ENCODE measurements around the gene THBS2. TPM values are rescaled to one million over a fixed set of nuclear protein-coding genes. Genes with fewer than 3 reads are reported as not detected.

The THBS2 gene
- total RNA-seq, 1 experiment from 2014 or later: 0.39 TPM

- TF ChIP-seq, protein P1, sequence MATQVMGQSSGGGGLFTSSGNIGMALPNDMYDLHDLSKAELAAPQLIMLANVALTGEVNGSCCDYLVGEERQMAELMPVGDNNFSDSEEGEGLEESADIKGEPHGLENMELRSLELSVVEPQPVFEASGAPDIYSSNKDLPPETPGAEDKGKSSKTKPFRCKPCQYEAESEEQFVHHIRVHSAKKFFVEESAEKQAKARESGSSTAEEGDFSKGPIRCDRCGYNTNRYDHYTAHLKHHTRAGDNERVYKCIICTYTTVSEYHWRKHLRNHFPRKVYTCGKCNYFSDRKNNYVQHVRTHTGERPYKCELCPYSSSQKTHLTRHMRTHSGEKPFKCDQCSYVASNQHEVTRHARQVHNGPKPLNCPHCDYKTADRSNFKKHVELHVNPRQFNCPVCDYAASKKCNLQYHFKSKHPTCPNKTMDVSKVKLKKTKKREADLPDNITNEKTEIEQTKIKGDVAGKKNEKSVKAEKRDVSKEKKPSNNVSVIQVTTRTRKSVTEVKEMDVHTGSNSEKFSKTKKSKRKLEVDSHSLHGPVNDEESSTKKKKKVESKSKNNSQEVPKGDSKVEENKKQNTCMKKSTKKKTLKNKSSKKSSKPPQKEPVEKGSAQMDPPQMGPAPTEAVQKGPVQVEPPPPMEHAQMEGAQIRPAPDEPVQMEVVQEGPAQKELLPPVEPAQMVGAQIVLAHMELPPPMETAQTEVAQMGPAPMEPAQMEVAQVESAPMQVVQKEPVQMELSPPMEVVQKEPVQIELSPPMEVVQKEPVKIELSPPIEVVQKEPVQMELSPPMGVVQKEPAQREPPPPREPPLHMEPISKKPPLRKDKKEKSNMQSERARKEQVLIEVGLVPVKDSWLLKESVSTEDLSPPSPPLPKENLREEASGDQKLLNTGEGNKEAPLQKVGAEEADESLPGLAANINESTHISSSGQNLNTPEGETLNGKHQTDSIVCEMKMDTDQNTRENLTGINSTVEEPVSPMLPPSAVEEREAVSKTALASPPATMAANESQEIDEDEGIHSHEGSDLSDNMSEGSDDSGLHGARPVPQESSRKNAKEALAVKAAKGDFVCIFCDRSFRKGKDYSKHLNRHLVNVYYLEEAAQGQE (IDR thresholded peaks at IDR 0.05; ENCODE audit: low read depth): no peak
- TF ChIP-seq SRF (IDR thresholded peaks at IDR 0.05; ENCODE audit: low read depth): no peak
- no peak for TF ChIP-seq FOSL1 (IDR thresholded peaks at IDR 0.05; ENCODE audit: low read depth)
- TF ChIP-seq EZH2 (IDR thresholded peaks at IDR 0.05): no peak
- no peak for TF ChIP-seq CEBPB (IDR thresholded peaks at IDR 0.05; ENCODE audit: low read depth)
- no peak for TF ChIP-seq EZH2phosphoT487 (IDR thresholded peaks at IDR 0.05; ENCODE audit: borderline replicate concordance)
- TF ChIP-seq ELF1 (IDR thresholded peaks at IDR 0.05; ENCODE audit: borderline replicate concordance, low read depth): no peak
- TF ChIP-seq ZFX (IDR thresholded peaks at IDR 0.05): no peak
- no peak for TF ChIP-seq YY1 (IDR thresholded peaks at IDR 0.05; ENCODE audit: extremely low read depth, insufficient replicate concordance, low read depth, low read length)
- TF ChIP-seq, protein P2, sequence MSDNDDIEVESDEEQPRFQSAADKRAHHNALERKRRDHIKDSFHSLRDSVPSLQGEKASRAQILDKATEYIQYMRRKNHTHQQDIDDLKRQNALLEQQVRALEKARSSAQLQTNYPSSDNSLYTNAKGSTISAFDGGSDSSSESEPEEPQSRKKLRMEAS (IDR thresholded peaks at IDR 0.05): no peak
- TF ChIP-seq CBX3 (IDR thresholded peaks at IDR 0.05; ENCODE audit: low read depth): no peak
- TF ChIP-seq POLR2AphosphoS5 (IDR thresholded peaks at IDR 0.05; ENCODE audit: low read depth, low read length): no peak
- no peak for TF ChIP-seq RAD21 (IDR thresholded peaks at IDR 0.05; ENCODE audit: low read depth)
- no peak for TF ChIP-seq ZNF274 (IDR thresholded peaks at IDR 0.05; ENCODE audit: low read depth, low read length)
- TF ChIP-seq POLR2A (IDR thresholded peaks at IDR 0.05; ENCODE audit: borderline replicate concordance, extremely low read depth, insufficient read depth, insufficient read length): no peak
- TF ChIP-seq SP1 (IDR thresholded peaks at IDR 0.05; ENCODE audit: low read depth): no peak
- TF ChIP-seq, protein P3, sequence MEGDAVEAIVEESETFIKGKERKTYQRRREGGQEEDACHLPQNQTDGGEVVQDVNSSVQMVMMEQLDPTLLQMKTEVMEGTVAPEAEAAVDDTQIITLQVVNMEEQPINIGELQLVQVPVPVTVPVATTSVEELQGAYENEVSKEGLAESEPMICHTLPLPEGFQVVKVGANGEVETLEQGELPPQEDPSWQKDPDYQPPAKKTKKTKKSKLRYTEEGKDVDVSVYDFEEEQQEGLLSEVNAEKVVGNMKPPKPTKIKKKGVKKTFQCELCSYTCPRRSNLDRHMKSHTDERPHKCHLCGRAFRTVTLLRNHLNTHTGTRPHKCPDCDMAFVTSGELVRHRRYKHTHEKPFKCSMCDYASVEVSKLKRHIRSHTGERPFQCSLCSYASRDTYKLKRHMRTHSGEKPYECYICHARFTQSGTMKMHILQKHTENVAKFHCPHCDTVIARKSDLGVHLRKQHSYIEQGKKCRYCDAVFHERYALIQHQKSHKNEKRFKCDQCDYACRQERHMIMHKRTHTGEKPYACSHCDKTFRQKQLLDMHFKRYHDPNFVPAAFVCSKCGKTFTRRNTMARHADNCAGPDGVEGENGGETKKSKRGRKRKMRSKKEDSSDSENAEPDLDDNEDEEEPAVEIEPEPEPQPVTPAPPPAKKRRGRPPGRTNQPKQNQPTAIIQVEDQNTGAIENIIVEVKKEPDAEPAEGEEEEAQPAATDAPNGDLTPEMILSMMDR (IDR thresholded peaks at IDR 0.05 in 2 of 3, conservative IDR thresholded peaks at IDR 0.05 in 1 of 3; ENCODE audit: borderline replicate concordance in 1 of 3, insufficient read depth in 1 of 3, low read depth in 2 of 3, low read length in 2 of 3): no peak
- TF ChIP-seq JUND (IDR thresholded peaks at IDR 0.05): no peak
- TF ChIP-seq TCF7L2 (IDR thresholded peaks at IDR 0.05; ENCODE audit: borderline replicate concordance, extremely low read depth, insufficient read depth, insufficient read length): no peak
- BruUV-seq (replicated peaks): no TSS peak
- no peaks in the 10 kb centered on the region for H3K27me3 ChIP-seq (ENCODE audit: insufficient read depth, low read length)
Measured at GRCh38 chr6:169256061-169256460, 2.4 kb upstream of the THBS2 start.

More at GRCh38 chr6:169256061-169256460, 2.4 kb upstream of the THBS2 start:
- no peaks in the 10 kb centered on the region for H4K20me1 ChIP-seq (ENCODE audit: insufficient read depth)
- H3K27ac ChIP-seq (ENCODE audit: low read depth, low read length): no peak overlapping the region
- H3K4me3 ChIP-seq (replicated peaks in 1 of 2; ENCODE audit: low read depth in 1 of 2, low read length in 2 of 2): no peak overlapping the region
- H3K9me3 ChIP-seq (ENCODE audit: control insufficient read depth in 1 of 2, insufficient read depth in 1 of 2, low read depth in 1 of 2, low read length in 2 of 2): no peaks in the 10 kb centered on the region
- CTCF ChIA-PET: no interaction called here
- DNase-seq (ENCODE audit: low read depth, low spot score) (no peak), ATAC-seq (no peak)
- RAD21 ChIA-PET (ENCODE audit: low non-redundant PET in 1 of 2, low total read pairs in 2 of 2, uncharacterized antibody in 2 of 2, unreplicated experiment in 2 of 2): no interaction called here
- POLR2A ChIA-PET: no interaction called here
- intact Hi-C loops (cut with micrococcal nuclease): no loop called here
- no peaks in the 10 kb centered on the region for H3K4me1 ChIP-seq (ENCODE audit: control insufficient read depth in 1 of 2, insufficient read depth in 2 of 2, low read length in 2 of 2)
- no peaks in the 10 kb centered on the region for H3K36me3 ChIP-seq (ENCODE audit: control insufficient read depth in 1 of 2, insufficient read depth in 2 of 2, low read length in 2 of 2)
- no peaks in the 10 kb centered on the region for H3K9me2 ChIP-seq (ENCODE audit: insufficient read depth)
- H2AFZ ChIP-seq (ENCODE audit: low read depth, low read length, poor library complexity, severe bottlenecking): no peak overlapping the region
- no peaks in the 10 kb centered on the region for H3K79me2 ChIP-seq (ENCODE audit: insufficient read depth, low read length)
- no peak overlapping the region for H3K9ac ChIP-seq (ENCODE audit: low read length)
- no peak overlapping the region for H3K4me2 ChIP-seq (ENCODE audit: low read length)

Data from HCT116 (cell line).